Gastroesophageal sphincter (tissue), 4 donors: ENCODE measurements around the gene KAZN. TPM values are rescaled to one million over a fixed set of nuclear protein-coding genes. Genes with fewer than 3 reads are reported as not detected.
A peak's percentile ranks its signal among the peaks of the same experiment; 100 is the strongest.

Experiments
- ATAC-seq: fragments of 150-250 bp; one replicate; pipeline ENCODE4 v1.9.1; 2016; ENCODE audit warnings: mild to moderate bottlenecking, moderate library complexity
- H3K27ac ChIP-seq, 4 donors: fragments of 200-600 bp; sonication (generic) in 3 of 4; 1 replicate in 3 of 4; 2 replicates in 1 of 4; pipeline ENCODE4 v1.5.1; 2016 to 2019
- H3K27me3 ChIP-seq: fragments of 200-600 bp; sonication (generic); one replicate; pipeline ENCODE4 v1.5.1; 2019
- H3K36me3 ChIP-seq, 2 donors: fragments of 200-600 bp; sonication (generic); one replicate each; pipeline ENCODE4 v1.5.1; 2019; ENCODE audit warnings: control low read depth in 1 of 2
- H3K4me1 ChIP-seq, 3 donors: fragments of 200-600 bp; sonication (generic); 1 replicate in 2 of 3; 2 replicates in 1 of 3; pipeline ENCODE4 v1.5.1; 2016 to 2019; ENCODE audit warnings: control low read depth in 2 of 3
- H3K4me3 ChIP-seq, 2 donors: fragments of 200-600 bp; sonication (generic); one replicate each; pipeline ENCODE4 v1.5.1; 2019; ENCODE audit warnings: mild to moderate bottlenecking in 1 of 2, moderate library complexity in 1 of 2
- H3K9me3 ChIP-seq, 3 donors: fragments of 200-600 bp; sonication (generic); one replicate each; pipeline ENCODE4 v1.5.1; 2017 to 2019; ENCODE audit warnings: control low read depth in 2 of 3
- CTCF ChIP-seq, 4 experiments: fragments of 200-600 bp in 2 of 4; fragments of 450-650 bp in 2 of 4; sonication (generic) in 1 of 4; IDR thresholded peaks; one replicate each; pipeline ENCODE4 v1.5.1; 2017 to 2019; ENCODE audit warnings: antibody characterized with exemption in 4 of 4, mild to moderate bottlenecking in 2 of 4, moderate library complexity in 2 of 4
- EP300 ChIP-seq: sonication (generic); formaldehyde crosslinking; IDR thresholded peaks from one replicate; pipeline ENCODE4 v1.6.1; 2017; ENCODE audit warnings: antibody characterized with exemption, mild to moderate bottlenecking
- POLR2A ChIP-seq, 2 donors: fragments of 450-650 bp; IDR thresholded peaks; one replicate each; pipeline ENCODE4 v1.6.1; 2017; ENCODE audit warnings: antibody characterized with exemption in 2 of 2, mild to moderate bottlenecking in 2 of 2, moderate library complexity in 1 of 2
- POLR2AphosphoS5 ChIP-seq: sonication (generic); formaldehyde crosslinking; IDR thresholded peaks from one replicate; pipeline ENCODE4 v1.6.1; 2017; ENCODE audit warnings: antibody characterized with exemption
- WGBS, 2 donors: methylation state at CpG; one replicate each; pipeline ENCODE4 v1.1.5; 2018; ENCODE audit warnings: low coverage in 1 of 2; 5-methylcytosine and 5-hydroxymethylcytosine counted together
- total RNA-seq, 4 donors: library from RNA; depleted of rRNA; stranded (reverse); fragments of >200 nt; gene quantifications; one replicate each; pipeline ENCODE4 v1.1.0, GENCODE V29; 2016

KAZN gene
- total RNA-seq, 4 donors from 2014 or later = 6.5 to 16.6 (median 11.5) TPM

GRCh38 chr1:14952626-14953314 is 354.3 kb downstream of the KAZN start:
- 75 to 100% methylated on average over 1 to 2 of the region's 11 CpGs for WGBS, 2 donors
- Histone ChIP-seq H3K4me3 (no peak overlapping the region), H3K27ac (no peak overlapping the region), H3K27me3 (no peaks in the 10 kb centered on the region), H3K9me3 (peaks cover 0 to 9% (median 0%) of the 10 kb centered on the region in 3 donors), H3K36me3 (no peaks in the 10 kb centered on the region), H3K4me1 (peaks cover 0 to 8% (median 0%) of the 10 kb centered on the region in 3 donors)
- peak; percentile 17 for ATAC-seq
- TF ChIP-seq EP300 = no peak
- no peak for TF ChIP-seq POLR2A (IDR thresholded peaks at IDR 0.05)
- TF ChIP-seq POLR2AphosphoS5 = no peak
- no peak for TF ChIP-seq CTCF (IDR thresholded peaks at IDR 0.05)

GRCh38 chr1:14954210-14954609 is 355.7 kb downstream of the KAZN start:
- peaks cover 0 to 9% (median 0%) of the 10 kb centered on the region in 3 donors for H3K9me3 ChIP-seq
- H3K4me1 ChIP-seq = peaks cover 0 to 8% (median 0%) of the 10 kb centered on the region in 3 donors
- no peak overlapping the region for H3K27ac ChIP-seq
- 68 to 80% methylated on average over 1 to 4 of the region's 6 CpGs for WGBS, 2 donors
- no peaks in the 10 kb centered on the region for H3K27me3 ChIP-seq
- no peaks in the 10 kb centered on the region for H3K36me3 ChIP-seq
- TF ChIP-seq POLR2AphosphoS5 (no peak), EP300 (no peak), POLR2A (IDR thresholded peaks at IDR 0.05) (no peak)
- no peak for ATAC-seq
- no peak overlapping the region for H3K4me3 ChIP-seq

GRCh38 chr1:14954930-14955329 is 356.4 kb downstream of the KAZN start:
- H3K9me3 ChIP-seq = peaks cover 0 to 9% (median 0%) of the 10 kb centered on the region in 3 donors
- H3K27me3 ChIP-seq = no peaks in the 10 kb centered on the region
- no peaks in the 10 kb centered on the region for H3K36me3 ChIP-seq
- H3K4me3 ChIP-seq = no peak overlapping the region
- ATAC-seq = no peak
- WGBS, 2 donors = 92 to 98% methylated on average over 5 to 8 of the region's 10 CpGs
- H3K4me1 ChIP-seq = peaks cover 0 to 8% (median 0%) of the 10 kb centered on the region in 3 donors
- H3K27ac ChIP-seq = no peak overlapping the region
- TF ChIP-seq CTCF (IDR thresholded peaks at IDR 0.05) (no peak), EP300 (no peak), POLR2A (IDR thresholded peaks at IDR 0.05) (no peak), POLR2AphosphoS5 (no peak)

- no peak overlapping the region for H3K27ac ChIP-seq
- peaks cover 0 to 8% (median 0%) of the 10 kb centered on the region in 3 donors for H3K4me1 ChIP-seq
- WGBS, 2 donors = 100% methylated on average over 1 of the region's 5 CpGs; no CpG with 5 or more reads in 1 of the 2 donors
- no peaks in the 10 kb centered on the region for H3K27me3 ChIP-seq
- peaks cover 0 to under 1% of the 10 kb centered on the region in 2 donors for H3K36me3 ChIP-seq
- H3K9me3 ChIP-seq = peaks cover 0 to 9% (median 0%) of the 10 kb centered on the region in 3 donors
- ATAC-seq = no peak
- H3K4me3 ChIP-seq = no peak overlapping the region
- TF ChIP-seq EP300 = no peak
Measured at GRCh38 chr1:14955402-14955801, 356.9 kb downstream of the KAZN start.

- no peak overlapping the region for H3K27ac ChIP-seq
- no peaks in the 10 kb centered on the region for H3K27me3 ChIP-seq
- ATAC-seq = no peak
- H3K4me1 ChIP-seq = peaks cover 0 to 8% (median 0%) of the 10 kb centered on the region in 3 donors
- peaks cover 0 to 6% of the 10 kb centered on the region in 2 donors for H3K36me3 ChIP-seq
- no peak for TF ChIP-seq EP300
- TF ChIP-seq CTCF (IDR thresholded peaks at IDR 0.05) = no peak
- TF ChIP-seq POLR2AphosphoS5 = no peak
- no peak for TF ChIP-seq POLR2A (IDR thresholded peaks at IDR 0.05)
- H3K9me3 ChIP-seq = peaks cover 0 to 9% (median 0%) of the 10 kb centered on the region in 3 donors
- 42 to 61% methylated on average over 3 to 4 of the region's 4 CpGs for WGBS, 2 donors
- no peak overlapping the region for H3K4me3 ChIP-seq
Measured at GRCh38 chr1:14955976-14956375, 357.5 kb downstream of the KAZN start.
